K562 (cell line): ENCODE measurements around the gene PTH2. TPM values are rescaled to one million over a fixed set of nuclear protein-coding genes. Genes with fewer than 3 reads are reported as not detected.

Experiments
- ARID2 ChIP-seq: fragments of 450-650 bp; IDR thresholded peaks from 2 replicates; pipeline ENCODE4 v1.6.1; 2017; ENCODE audit warnings: antibody characterized with exemption, mild to moderate bottlenecking
- CBFA2T3 ChIP-seq: fragments of 450-650 bp; IDR thresholded peaks from 2 replicates; pipeline ENCODE4 v1.6.1; 2017
- CBX5 ChIP-seq: IDR thresholded peaks from 2 replicates; pipeline ENCODE4 v1.6.1; 2014; ENCODE audit warnings: low read depth, borderline replicate concordance
- CREB1 ChIP-seq, 2 experiments: sonication (generic) in 1 of 2; formaldehyde crosslinking in 1 of 2; IDR thresholded peaks; 2 replicates each; pipeline versions ENCODE4 v1.6.1 to v1.8.0; 2012 to 2022; ENCODE audit warnings: inconsistent platforms in 1 of 2, mild to moderate bottlenecking in 1 of 2, missing genetic modification reagents in 1 of 2, moderate library complexity in 1 of 2
- E2F3 ChIP-seq: fragments of 250-450 bp; sonication (Bioruptor Pico); IDR thresholded peaks from 2 replicates; pipeline ENCODE4 v1.4.0; 2020; ENCODE audit warnings: mild to moderate bottlenecking
- ETS1 ChIP-seq: conservative IDR thresholded peaks from 2 replicates; pipeline ENCODE4 v1.6.1; 2011; ENCODE audit warnings: low read depth, mild to moderate bottlenecking, low read length; ENCODE audit not compliant: control insufficient read depth
- FOXP1 ChIP-seq: sonication (generic); formaldehyde crosslinking; IDR thresholded peaks from 2 replicates; pipeline ENCODE4 v1.8.0; 2022; ENCODE audit warnings: mild to moderate bottlenecking, missing genetic modification reagents
- GTF3C2 ChIP-seq: IDR thresholded peaks from 3 replicates; pipeline ENCODE4 v1.6.1; 2011; ENCODE audit warnings: borderline replicate concordance, mild to moderate bottlenecking, moderate library complexity; ENCODE audit not compliant: insufficient read length; ENCODE audit errors: extremely low read depth
- MEIS2 ChIP-seq: fragments of 450-650 bp; IDR thresholded peaks from 2 replicates; pipeline ENCODE4 v1.6.1; 2014; ENCODE audit warnings: mild to moderate bottlenecking; ENCODE audit not compliant: partially characterized antibody
- NCOA1 ChIP-seq: fragments of 450-650 bp; IDR thresholded peaks from 2 replicates; pipeline ENCODE4 v1.6.1; 2016; ENCODE audit warnings: low read depth
- NR4A1 ChIP-seq, 2 experiments: fragments of 250-450 bp in 1 of 2; fragments of 450-650 bp in 1 of 2; sonication (Bioruptor Pico) in 1 of 2; IDR thresholded peaks; 2 replicates each; pipeline versions ENCODE4 v1.4.0 to v1.6.1; 2016 to 2020; ENCODE audit warnings: mild to moderate bottlenecking in 2 of 2, missing compliant biosample characterization in 1 of 2, missing genetic modification characterization in 1 of 2, moderate library complexity in 1 of 2
- SUPT5H ChIP-seq: fragments of 450-650 bp; IDR thresholded peaks from 2 replicates; pipeline ENCODE4 v1.6.1; 2016
- TCF15 ChIP-seq: fragments of 250-450 bp; sonication (Bioruptor Pico); IDR thresholded peaks from 2 replicates; pipeline ENCODE4 v1.8.0; 2022; ENCODE audit warnings: moderate library complexity, mild to moderate bottlenecking, inconsistent platforms
- TFE3 ChIP-seq: fragments of 450-650 bp; formaldehyde crosslinking; IDR thresholded peaks from 2 replicates; pipeline ENCODE4 v1.4.0; 2020; ENCODE audit warnings: mild to moderate bottlenecking, mixed read lengths
- ZNF436 ChIP-seq: fragments of 250-450, 450-650 bp; sonication (Bioruptor Pico); formaldehyde crosslinking; IDR thresholded peaks from 2 replicates; pipeline ENCODE4 v1.7.0; 2020; ENCODE audit warnings: mild to moderate bottlenecking
- ZNF511 ChIP-seq: sonication (generic); formaldehyde crosslinking; IDR thresholded peaks from 2 replicates; pipeline ENCODE4 v1.8.0; 2022; ENCODE audit warnings: mild to moderate bottlenecking, missing genetic modification reagents
- ZNF785 ChIP-seq: fragments of 250-450 bp; sonication (Bioruptor Pico); IDR thresholded peaks from 2 replicates; pipeline ENCODE4 v1.4.0; 2020; ENCODE audit warnings: mild to moderate bottlenecking
- polyA plus RNA-seq, 8 experiments: library from polyadenylated mRNA; depleted of rRNA in 4 of 8; stranded (reverse) in 5 of 8; unstranded in 3 of 8; fragments of >200 nt; fragmentation: Nextera tagmentation in 2 of 8; fragmentation: Illumina TruSeq in 1 of 8; extraction: Ambion mirVana in 2 of 8; extraction: Trizol in 1 of 8; gene quantifications; 2 replicates each; pipeline versions ENCODE4 v1.2.1 to v1.2.3, GENCODE V29; 2011 to 2014; ENCODE audit warnings: inconsistent platforms in 1 of 8, missing spikeins in 1 of 8
- total RNA-seq, 7 experiments: library from RNA; depleted of rRNA in 6 of 7; stranded (reverse); fragments of >200 nt in 6 of 7; fragmentation: Illumina TruSeq in 2 of 7; extraction: Trizol in 2 of 7; gene quantifications; 2 replicates each; pipeline versions ENCODE4 v1.2.1 to v1.2.3, GENCODE V29; 2011 to 2021; ENCODE audit warnings: low replicate concordance in 1 of 7

PTH2 gene
- total and polyA plus RNA-seq, 9 of the 15 experiments (the other 6 are each of a cell fraction or from before 2014, with no cell fraction given) = 1.3 TPM; not detected in 8

- TF ChIP-seq ETS1 (no peak), SUPT5H (peak; percentile 89), TFE3 (CRISPR knock-in tag) (no peak), NCOA1 (peak; percentile 19; the same call in 1 of the 2 replicates), NR4A1 (CRISPR knock-in tag; IDR thresholded peaks at IDR 0.05) (no peak), NR4A1 (tag; IDR thresholded peaks at IDR 0.05) (0 out of 2 replicates have a peak, but pooled peaks have one; percentile 32), CBX5 (no peak), CREB1 (IDR thresholded peaks at IDR 0.05) (peak; percentile 47; the same call in 1 of the 2 replicates), CREB1 (CRISPR knock-in tag; IDR thresholded peaks at IDR 0.05) (peak; percentile 57; the same call in 1 of the 2 replicates), GTF3C2 (peak; percentile 91), ZNF785 (no peak), TCF15 (CRISPR knock-in tag) (no peak), CBFA2T3 (no peak), ARID2 (no peak), ZNF511 (CRISPR knock-in tag) (peak; percentile 27; the same call in 1 of the 2 replicates), E2F3 (CRISPR knock-in tag) (peak; percentile 79), FOXP1 (CRISPR knock-in tag) (peak; percentile 54; the same call in 1 of the 2 replicates), MEIS2 (peak; percentile 99), ZNF436 (CRISPR knock-in tag) (no peak)
Measured at GRCh38 chr19:49451430-49452181, 28.4 kb upstream of the PTH2 start, which contains the start of gene PIH1D1 (continued).
